AG10803 (cell line): ENCODE results near the gene IL17C.

ENCODE experiments used
- DNase-seq: peaks from one replicate; pipeline ENCODE4 v3.0.0; 2010; ENCODE audit warnings: low read depth
- H3K4me3 ChIP-seq: 2 replicates; pipeline ENCODE4 v1.5.1; 2011; ENCODE audit warnings: mild to moderate bottlenecking, low read length, control low read depth
- TF ChIP-seq, protein P1 (sequence below): conservative IDR thresholded peaks from 2 replicates; pipeline ENCODE4 v1.5.1; 2011; ENCODE audit warnings: mild to moderate bottlenecking, low read length, control low read depth, inconsistent platforms

Gene IL17C

DNA sequence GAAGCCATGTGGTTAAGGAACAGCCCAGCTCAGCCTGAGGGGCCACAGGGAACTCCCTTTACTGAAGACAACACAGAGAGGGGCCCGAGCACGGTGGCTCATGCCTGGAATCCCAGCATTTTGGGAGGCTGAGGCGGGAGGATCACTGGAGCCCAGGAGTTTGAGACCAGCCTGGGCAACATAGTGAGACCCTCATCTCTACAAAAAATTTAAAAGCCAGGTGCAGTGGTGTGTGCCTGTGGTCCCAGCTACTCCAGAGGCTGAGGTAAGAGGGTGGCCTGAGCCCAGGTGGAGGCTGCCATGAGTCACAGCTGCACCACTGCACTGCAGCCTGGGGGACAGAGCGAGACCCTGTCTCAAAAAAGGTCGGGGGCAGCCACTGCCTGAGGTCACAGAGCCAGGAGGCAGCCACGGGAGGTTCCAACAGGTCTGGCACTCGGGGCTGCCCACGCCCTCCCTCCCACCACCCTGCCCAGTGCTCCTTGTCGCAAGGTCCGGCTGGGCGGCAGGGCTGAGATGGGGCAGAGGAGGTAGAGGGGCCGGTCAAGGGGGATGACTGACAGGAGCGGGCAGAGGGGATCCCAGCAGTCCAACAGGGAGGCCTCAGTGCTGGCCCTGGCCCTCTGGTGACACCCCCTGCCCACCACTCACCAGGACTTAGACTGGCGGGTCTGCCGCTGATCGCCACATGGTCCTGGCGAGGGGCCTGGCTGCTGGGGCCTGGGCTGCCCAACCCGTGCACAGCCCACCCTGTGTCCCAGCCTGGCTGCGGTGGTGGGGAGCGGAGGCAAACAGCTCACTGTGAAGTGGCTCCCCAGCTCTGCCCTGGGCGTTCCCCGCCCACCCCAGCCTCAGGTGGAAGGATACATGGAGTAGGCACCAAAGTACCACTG, 9.1 kb downstream of the IL17C start:
- TF ChIP-seq, protein P1, sequence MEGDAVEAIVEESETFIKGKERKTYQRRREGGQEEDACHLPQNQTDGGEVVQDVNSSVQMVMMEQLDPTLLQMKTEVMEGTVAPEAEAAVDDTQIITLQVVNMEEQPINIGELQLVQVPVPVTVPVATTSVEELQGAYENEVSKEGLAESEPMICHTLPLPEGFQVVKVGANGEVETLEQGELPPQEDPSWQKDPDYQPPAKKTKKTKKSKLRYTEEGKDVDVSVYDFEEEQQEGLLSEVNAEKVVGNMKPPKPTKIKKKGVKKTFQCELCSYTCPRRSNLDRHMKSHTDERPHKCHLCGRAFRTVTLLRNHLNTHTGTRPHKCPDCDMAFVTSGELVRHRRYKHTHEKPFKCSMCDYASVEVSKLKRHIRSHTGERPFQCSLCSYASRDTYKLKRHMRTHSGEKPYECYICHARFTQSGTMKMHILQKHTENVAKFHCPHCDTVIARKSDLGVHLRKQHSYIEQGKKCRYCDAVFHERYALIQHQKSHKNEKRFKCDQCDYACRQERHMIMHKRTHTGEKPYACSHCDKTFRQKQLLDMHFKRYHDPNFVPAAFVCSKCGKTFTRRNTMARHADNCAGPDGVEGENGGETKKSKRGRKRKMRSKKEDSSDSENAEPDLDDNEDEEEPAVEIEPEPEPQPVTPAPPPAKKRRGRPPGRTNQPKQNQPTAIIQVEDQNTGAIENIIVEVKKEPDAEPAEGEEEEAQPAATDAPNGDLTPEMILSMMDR, result no peak
- DNase-seq, result no peak
- no peak overlapping the region for H3K4me3 ChIP-seq

DNA sequence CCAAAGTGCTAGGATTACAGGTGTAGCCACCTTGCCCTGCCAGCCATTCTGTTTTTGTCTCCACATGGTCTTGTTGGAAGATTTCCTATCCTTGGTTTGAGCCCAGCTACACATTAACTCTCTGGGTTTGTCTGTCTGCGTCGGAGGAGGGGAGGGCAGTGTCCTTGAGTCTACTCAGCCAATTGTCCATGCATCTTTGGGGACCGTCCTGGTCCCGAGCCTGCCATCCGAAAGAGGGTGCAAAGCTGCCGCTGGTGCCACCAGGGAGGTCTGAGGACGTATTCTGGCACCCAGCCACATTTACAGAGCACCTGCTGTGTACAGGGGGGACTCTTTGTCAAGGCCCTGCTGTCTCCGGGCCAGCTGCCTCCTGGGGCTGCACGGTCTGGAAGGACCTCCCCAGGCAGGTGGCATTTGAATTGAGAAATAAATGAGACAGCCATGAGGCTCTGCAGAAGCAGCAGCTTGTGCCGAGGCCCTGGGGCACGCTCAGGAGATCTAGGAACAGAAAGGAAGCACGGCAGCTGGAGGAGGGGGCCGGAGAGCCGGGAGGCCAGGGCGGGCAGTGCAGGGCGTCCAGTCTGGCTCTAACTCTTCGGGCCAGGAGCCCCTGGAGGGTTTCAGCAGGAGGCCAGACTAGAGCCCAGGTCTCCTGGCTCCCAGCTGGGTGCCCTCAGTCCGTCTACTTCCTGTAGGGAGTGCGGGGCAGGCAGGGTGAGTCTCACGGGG, 11.0 kb downstream of the IL17C start:
- TF ChIP-seq, protein P1, result no peak
- no peak for DNase-seq
- peak overlapping the region; percentile 80 for H3K4me3 ChIP-seq

DNA sequence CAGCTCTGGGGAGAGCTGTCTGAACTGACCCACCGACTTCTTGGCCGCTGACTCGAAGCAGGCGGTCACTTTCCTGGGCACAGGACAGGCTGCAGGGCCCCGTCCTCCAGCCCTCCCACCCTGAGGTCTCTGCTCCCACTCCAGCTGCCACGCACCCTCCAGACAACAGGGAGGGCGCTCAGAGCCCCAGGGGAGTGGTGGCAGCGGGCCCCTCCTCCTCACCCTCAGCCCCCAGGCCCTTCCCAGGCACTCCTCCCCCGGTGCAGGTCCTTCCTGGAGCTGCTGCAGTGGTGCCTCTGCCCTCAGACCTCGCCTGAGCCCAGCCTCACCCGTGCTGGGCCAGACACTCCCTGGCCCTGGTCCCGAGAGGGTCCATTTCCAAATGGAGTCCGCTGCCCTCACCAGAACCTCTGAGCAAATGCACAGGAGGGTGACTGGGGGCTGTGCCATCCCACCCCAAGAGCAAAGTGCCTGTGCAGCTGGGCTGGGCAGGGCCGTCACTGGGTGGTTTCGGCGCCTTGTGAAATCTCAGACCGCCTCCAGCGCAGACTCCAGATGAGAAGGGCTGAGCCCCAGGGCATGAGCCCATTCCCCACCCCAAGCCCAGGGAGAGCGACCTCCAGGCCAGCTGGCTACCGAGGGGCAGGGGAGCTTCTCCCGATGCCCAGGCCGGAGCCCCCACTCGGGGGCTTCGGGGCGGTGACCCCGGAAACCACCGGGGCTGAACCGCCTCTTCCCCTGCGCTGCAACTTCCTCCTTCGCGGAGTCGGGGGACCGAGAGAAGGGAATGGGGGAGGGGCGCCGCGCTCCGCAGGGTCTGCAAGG, 11.8 kb downstream of the IL17C start:
- DNase-seq, result peak; percentile 24
- peak overlapping the region; percentile 80 for H3K4me3 ChIP-seq
- TF ChIP-seq, protein P1, result no peak

DNA sequence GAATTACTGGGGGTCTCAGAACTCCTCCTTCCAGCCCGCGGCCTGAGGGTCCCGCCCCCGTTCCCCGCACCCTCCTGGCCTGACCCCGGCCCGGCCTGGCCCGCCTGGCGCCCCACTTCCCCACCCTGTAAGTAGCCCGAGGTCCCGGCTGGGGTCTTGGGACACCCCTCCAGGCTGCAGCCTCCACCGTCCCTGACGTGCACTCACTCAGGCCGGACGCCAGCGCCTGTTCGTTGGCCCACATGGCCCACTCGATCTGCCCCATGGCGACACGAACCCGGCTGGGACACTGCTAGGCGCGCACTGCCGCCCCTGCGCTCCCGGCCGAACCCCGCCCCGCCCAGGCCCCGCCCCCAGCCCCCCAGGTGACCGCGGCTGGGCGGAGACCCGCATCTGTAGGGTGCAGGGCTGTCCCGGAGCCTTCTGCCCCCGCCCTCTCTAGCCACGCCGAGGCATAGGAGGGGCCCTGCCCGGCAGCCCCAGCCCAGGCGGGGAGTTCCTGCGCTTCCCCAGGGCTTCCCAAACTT, 12.4 kb downstream of the IL17C start, which contains the start of gene CYBA:
Gene CYBA, minus strand, starts transcription at position 305 of the 527 bp plus-strand sequence. Its CDS starts 40 bp downstream, at position 265.
- H3K4me3 ChIP-seq, result peak within 1 kb of the TSS; percentile 80
- DNase-seq, result peak; percentile 40
- TF ChIP-seq, protein P1, result no peak

DNA sequence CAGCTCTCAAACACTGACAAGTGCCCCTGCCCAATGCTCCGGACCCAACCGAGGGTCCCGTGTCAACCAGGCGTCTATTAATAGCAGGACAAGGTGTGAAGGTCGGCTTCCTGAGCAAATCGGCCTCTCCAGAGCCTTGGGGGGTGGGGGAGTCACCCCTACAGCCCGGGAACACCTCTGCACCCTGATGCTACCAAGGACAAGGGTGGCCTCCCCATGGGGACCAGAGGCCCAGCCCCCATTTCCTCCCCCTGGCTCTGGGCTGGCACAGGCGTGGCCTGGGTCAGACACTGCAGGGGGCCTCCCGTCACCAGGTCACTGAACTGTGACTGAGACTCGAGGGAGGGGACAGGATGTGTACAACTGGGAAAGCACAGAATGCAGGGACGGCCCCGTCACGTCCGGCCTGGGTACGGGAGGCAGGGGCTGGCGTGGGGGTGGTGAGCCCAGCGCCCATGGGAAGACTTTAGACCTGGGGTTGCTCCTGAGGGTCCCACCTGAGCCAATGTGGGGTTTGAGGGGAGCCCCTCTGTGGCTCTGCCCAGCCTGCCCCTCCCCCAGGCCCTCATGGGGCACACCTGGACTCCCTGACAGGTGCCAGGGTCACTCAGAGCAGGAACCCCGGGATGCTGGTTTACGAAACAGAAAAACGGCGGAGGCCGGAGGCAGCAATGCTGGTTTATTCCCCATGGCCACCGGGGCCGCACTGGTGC, 13.1 kb downstream of the IL17C start:
- H3K4me3 ChIP-seq, result peak overlapping the region; percentile 80
- TF ChIP-seq, protein P1, result no peak
- DNase-seq, result no peak
